HG03520 (cell line): ENCODE data around the gene SBDS.
"Not testable (repeated sequence)": the region's sequence is repeated elsewhere in the genome, so short reads cannot be mapped to it uniquely, and the experiment has no call there.

Experiments
- ATAC-seq: cut with Tn5 transposase; IDR thresholded peaks from one replicate; pipeline ENCODE4 v1.9.1; 2021; ENCODE audit warnings: mild to moderate bottlenecking, moderate library complexity; ENCODE audit not compliant: unreplicated experiment

The SBDS gene

GRCh38 chr7:66995050-66995776 lies at the start of gene SBDS:
Gene SBDS, minus strand, starts transcription at chr7:66995586. Its CDS starts 169 bp downstream, at chr7:66995417.
- ATAC-seq: peak; percentile 63

GRCh38 chr7:67043559-67043930 lies 48.2 kb upstream of the SBDS start:
- ATAC-seq: not testable (repeated sequence)

GRCh38 chr7:67042781-67043558 lies 47.6 kb upstream of the SBDS start:
- not testable (repeated sequence) for ATAC-seq

GRCh38 chr7:67040832-67041231 lies 45.4 kb upstream of the SBDS start:
- ATAC-seq: not testable (repeated sequence)

- ATAC-seq: not testable (repeated sequence)
Observed at GRCh38 chr7:67036432-67037395, 41.3 kb upstream of the SBDS start.

- no peak for ATAC-seq
Observed at GRCh38 chr7:67033251-67033650, 37.9 kb upstream of the SBDS start.

GRCh38 chr7:67031685-67032084 lies 36.3 kb upstream of the SBDS start:
- not testable (repeated sequence) for ATAC-seq

- ATAC-seq: not testable (repeated sequence)
Observed at GRCh38 chr7:67025459-67025858, 30.1 kb upstream of the SBDS start.

GRCh38 chr7:67022511-67022910 lies 27.1 kb upstream of the SBDS start:
- ATAC-seq: no peak

- ATAC-seq: no peak
Observed at GRCh38 chr7:67021260-67021659, 25.9 kb upstream of the SBDS start.

GRCh38 chr7:67019562-67020390 lies 24.4 kb upstream of the SBDS start:
- ATAC-seq: no peak

- no peak for ATAC-seq
Observed at GRCh38 chr7:67018940-67019339, 23.6 kb upstream of the SBDS start.

GRCh38 chr7:67017971-67018370 lies 22.6 kb upstream of the SBDS start:
- not testable (repeated sequence) for ATAC-seq

- ATAC-seq: not testable (repeated sequence)
Observed at GRCh38 chr7:67014076-67014622, 18.8 kb upstream of the SBDS start.

- not testable (repeated sequence) for ATAC-seq
Observed at GRCh38 chr7:67009677-67010076, 14.3 kb upstream of the SBDS start.

GRCh38 chr7:67008260-67008659 lies 12.9 kb upstream of the SBDS start:
- no peak for ATAC-seq

- no peak for ATAC-seq
Observed at GRCh38 chr7:67006965-67007364, 11.6 kb upstream of the SBDS start.

- not testable (repeated sequence) for ATAC-seq
Observed at GRCh38 chr7:67004145-67004544, 8.8 kb upstream of the SBDS start.

- ATAC-seq: not testable (repeated sequence)
Observed at GRCh38 chr7:67000601-67001258, 5.3 kb upstream of the SBDS start.
